Hypothalamus (tissue), 51 donors: ENCODE measurements around the gene RAB38.

Experiments used
- DNase-seq, 51 donors: peaks; one replicate each; lab custom pipeline; 2025; lab: John Stamatoyannopoulos, UW

Gene RAB38

DNA sequence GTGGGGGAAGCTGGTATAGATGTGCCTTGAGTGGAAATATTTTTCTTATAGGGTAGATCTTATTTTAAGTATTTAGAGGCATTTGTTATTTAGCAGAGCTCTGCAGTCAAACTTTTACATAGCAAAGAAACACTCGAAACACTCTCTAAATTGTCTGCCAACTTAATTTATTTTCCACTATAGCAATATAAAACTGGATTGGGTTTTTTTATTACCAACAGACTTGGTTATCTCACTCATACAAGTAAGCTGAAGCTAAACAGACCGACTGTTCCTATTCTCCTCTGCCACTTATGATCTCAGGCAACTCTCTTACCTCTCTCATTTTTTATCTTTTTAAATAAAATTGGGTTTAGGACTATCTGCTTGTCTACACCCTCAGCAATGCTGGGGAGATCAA lies 4.6 kb downstream of the RAB38 start:
- no peak for DNase-seq

DNA sequence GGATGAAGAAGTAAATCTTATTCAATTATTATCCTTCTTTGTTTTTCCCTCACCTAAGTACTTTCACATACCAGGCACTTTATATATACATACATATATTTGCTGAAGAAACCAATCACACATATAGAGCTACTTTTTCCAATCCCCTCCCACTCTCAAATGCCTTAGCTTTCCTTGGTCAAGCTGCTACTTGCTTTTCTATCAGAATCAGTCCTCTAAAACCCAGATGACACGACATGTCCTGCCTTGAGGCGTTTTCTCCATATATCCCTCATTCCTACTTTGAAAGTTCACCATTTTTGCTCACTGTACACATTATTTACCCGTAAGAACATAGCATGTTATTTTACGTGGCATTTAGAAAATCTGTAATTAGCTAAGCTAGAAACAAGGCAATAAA lies 5.4 kb downstream of the RAB38 start:
- no peak for DNase-seq

DNA sequence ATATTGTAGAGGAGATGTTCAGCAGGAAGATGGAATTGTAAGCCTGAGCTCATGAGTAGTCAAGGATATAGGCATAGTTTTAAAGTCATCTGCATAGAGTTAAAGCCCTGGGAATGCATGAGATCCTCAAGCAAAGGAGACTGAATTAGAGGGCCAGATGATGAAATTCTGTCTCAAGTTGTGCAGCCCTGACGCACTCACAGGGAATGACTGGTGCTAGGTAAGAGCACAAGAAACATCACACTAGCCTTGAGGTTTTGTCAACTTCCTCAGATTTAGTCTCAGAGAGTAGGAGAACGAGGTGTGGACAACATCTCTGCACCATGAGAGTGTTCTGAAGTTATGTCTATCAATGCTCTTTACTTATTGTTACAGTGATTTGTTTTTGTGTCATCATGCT lies 5.8 kb downstream of the RAB38 start:
- DNase-seq: no peak

DNA sequence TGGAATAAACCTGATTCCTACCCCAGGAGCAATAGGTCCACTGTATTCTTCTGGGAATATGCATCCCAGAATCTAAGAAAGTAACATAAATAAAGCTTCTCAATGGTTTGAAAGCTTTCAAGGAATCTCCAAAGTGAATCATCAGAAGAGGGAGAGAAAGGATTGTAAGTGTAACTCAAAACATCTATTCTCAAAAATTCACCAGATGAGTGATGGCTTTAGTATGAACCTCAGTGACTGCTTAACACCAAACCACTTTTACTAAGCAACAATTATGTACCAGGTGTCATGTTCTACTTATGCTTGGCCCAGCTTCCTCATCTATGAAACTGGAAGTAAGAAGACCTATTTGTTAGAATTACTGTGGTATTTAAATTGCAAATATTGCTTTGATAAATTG lies 7.4 kb downstream of the RAB38 start:
- DNase-seq: no peak

DNA sequence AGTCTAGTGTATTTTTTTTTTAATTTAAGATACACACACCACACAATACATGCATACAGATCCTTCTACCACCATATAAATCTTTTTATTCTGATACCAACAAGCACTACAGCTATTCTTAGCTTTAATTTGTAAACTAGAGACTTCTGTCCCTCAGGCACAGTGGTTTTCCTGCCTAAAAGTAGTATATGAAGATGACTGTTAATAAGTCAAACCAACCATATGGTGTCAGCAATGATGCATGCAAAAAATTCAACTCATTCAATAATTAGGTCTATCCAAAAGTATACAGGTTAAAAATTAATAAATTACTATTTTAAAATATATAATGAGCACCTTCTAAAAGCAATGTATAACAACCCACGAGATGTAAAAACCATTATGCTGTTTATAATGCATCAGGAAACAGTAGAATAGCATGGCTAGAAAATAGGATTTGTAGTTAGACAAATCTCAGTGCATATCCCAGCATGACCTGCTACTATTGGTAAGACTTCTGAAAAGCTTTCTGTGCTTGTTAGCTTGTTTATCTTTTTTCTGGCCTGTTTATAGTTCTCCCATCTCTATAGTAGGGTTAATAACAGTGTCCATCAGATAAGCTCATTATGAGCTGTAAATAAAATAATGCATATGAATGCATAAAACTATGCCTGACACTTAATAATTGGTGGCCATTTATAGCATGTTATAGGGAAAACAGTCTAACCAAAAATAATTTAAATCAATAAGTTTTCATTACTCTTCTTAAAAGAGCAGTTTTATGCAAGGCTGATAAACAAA lies 10.2 kb downstream of the RAB38 start:
- DNase-seq: no peak

DNA sequence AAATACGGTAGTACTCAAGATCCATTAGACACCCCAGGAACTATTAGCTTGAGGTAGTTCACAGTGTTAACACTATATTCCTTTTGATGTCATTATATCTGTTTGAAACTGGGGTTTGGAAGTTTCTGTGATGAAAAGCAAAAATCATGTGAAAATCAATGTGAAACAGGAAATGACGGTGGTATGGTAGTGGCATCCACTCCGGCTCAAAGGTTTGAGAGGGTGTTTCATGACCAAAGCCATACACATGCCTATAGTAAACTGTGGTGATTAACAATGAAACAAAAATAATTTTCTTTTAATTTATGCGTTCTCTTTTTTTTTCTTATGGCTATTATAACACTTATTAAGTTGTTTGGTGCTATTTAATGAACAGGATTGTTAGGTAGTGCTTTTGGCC lies 10.9 kb downstream of the RAB38 start:
- no peak for DNase-seq

DNA sequence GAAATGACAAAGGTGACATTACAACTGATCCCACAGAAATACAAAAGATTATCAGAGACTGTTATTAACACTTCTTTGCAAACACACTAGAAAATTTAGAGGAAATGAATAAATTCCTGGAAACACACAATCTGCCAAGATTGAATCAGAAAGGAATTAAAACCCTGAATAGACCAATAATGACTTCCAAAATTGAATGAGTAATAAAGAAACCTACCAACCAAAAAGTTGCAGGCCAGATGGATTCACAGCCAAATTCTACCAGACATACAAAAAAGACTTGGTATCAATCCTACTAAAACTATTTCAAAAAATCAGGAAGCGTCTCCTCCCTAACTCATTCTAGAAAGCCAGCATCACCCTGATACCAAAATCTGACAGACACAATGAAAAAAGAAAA lies 17.2 kb downstream of the RAB38 start:
- no peak for DNase-seq

DNA sequence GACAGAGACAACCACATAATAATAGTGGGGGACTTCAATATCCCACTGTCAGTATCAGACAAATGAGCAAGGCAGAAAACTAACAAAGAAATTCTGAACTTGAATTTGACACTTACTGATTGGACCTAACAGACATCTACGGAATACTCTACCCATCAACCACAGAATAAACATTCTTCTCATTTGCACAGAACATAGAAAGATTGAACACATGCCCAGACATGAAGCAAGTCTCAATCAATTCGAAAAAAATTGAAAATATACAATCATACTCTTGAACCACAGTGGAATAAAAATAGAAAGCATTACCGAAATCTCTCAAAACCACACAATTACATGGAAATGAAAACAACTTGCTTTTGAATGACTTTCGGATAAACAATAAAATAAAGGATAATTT lies 17.9 kb downstream of the RAB38 start:
- DNase-seq: no peak

DNA sequence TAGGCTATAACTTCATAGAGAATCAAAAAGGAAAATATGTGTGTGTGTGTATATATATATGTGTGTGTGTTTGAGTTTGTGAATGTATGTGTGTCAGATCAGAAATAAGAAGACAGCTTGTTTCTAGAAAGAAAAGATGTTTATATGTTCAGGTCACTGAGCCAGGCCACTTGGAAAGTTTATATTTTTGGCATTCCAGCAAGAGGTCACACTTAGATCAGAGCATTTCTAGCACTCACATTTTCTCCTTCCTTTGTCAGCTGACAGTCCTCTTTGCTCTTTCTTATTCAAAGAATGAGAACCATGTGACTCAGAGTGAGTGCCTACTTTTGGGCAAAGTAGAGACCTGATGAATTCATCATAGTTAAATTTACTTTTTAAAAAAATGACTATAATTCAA lies 22.9 kb downstream of the RAB38 start:
- DNase-seq: no peak

DNA sequence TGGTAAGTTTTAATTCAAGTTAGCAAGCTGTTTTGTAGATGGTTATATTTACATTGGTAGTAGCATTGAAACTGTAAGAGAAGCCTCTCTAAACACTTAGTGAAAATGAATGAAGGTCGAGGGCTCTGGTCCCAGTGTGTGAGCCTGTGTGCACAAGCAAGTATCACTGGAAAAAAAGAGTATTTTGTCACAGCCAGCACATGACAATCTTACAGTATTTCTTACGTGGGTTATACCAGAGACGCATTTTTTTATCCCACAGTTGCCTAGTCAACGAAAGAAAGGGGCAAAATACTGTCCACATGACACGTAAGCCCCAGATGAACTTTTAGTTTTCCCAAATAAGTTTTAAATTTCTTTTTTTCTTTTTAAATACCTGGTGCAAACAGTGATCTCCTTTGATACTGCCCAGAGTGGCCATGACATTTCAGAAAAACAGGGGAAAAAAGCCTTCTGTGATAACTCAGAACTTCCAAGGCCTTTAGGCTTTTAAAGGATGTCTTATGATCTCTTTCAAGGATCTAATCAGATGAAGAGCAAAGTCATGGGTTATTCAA lies 23.5 kb downstream of the RAB38 start:
- no peak for DNase-seq

DNA sequence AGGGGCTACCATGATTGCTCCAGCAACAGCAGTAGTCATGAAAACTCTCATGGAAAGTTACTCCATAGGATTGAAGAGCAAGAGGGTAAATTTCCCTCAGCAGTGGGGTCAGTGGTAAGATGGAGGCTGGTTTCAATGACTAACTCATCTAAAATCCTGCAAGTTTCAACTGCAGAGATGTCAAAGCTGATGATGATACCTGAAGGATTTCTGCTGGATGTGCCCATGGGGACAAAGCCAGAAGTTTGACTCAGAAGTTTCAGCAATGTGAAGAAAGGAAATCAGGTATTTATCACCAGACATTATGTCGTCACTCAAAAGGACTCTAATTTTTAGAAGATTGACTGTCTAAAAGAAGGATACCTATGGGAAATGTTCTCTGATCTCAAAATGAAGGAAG lies 29.1 kb downstream of the RAB38 start:
- DNase-seq: no peak

DNA sequence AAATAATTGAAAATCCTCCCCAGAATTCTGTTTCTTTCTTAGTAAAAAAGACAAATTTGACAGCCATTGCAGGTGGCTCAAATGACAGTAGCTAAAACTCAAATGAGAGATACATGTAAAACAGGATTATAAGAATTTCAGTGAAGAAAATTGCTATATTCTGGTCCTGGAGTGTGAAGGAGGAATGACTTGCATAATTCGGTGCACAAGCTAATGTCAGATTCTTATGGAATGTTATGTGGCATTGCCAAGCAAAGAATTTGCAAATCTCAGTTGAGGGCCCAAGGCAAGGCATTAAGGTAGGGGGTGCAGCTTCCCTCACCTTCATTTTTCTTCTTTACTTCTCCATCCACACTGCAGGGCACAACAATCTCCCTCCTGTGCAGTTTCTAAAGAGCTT lies 35.4 kb downstream of the RAB38 start:
- DNase-seq: no peak

DNA sequence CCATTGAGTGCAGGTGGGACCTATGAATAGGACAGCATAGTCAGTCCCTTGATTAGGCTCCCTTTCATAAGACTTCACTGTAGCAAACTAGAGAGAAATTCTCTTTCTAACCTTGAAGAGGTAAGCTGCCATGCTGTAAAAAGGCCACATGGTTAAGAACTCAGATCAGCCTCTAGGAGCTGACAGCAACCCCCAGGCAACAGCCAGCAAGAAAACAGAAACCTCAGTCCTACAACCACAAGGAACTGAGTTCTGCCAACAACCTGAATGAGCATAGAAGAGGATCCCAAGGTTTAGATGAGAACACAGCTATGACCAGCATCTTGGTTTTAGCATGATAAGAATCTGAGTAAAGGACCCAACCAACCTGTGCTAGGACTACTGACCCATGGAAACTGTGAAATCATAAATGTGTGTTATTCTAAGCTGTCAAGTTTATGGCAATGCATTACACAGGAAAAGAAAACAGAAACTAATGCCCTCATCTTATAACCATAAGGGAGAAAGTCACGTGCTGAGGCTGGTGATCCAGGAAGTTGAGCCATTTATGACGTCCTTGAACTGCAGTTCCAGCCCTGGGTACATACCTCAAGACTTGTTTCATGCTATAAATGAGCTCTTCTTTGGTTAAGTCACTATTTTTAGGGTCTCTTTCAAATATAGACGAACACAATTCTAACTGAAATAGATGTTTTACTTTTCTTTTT lies 43.3 kb downstream of the RAB38 start:
- no peak for DNase-seq

DNA sequence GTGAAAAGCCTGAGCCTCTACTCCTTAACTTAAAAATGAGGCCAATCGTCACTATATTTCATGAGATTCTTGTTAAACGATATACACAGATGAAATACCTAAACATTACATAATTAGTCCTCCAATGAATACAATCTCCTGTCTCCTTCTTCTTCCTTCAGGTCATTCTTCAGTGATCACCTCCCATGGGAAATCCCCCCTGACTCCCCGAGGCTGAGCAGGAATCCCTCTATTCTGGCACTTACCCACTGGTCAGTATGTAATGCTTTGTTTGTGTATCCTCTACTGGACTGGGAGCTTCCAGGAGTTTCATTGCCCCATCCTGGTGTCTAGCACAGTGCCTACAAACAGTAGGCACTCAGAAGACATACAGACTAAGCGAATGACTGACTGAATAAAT lies 52.3 kb downstream of the RAB38 start:
- no peak for DNase-seq

DNA sequence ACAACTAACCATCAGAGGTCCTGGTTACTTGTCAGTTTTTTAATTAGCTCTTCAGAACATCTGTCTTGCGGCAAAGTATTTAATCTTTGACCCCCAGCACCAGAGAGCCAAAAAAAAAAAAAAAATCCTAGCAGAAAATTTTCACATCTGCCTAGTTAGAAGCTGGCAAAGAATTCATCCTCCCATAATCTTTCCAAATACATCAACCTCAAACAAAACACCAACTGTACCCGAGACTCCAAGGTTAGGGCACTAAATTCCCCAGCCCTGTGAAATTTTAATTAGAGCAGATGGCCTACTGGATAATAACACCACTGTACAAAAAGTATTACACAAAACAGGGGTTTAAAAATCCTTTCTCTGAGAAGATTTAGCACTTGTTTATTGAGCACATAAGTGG lies 55.7 kb downstream of the RAB38 start:
- DNase-seq: no peak

DNA sequence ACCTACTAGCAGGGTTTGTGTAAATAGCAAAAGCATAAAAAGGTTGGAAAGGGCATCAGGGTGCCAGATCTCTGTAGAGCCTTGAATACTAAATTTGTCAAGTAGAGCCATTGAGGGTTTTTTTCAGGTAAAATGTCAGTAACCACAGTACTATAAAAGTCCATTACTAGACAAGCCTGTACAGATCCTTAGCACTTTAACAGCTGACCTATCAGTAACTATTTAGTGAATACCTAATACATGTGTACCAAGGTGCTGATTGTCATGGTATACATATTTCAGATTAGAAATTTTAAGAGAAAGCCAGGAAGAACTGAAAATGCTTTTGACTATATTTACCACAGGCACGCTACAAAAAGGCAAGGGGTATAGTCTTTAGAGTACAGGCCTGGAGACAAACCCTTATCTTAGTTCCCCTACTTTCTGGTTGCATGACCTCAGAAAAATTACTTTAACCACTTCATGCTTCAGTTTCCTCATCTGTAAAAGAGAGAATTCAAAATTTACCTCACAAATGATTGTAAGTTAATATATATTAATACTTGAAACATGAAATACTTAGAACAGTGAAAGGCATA lies 57.9 kb downstream of the RAB38 start:
- no peak for DNase-seq

DNA sequence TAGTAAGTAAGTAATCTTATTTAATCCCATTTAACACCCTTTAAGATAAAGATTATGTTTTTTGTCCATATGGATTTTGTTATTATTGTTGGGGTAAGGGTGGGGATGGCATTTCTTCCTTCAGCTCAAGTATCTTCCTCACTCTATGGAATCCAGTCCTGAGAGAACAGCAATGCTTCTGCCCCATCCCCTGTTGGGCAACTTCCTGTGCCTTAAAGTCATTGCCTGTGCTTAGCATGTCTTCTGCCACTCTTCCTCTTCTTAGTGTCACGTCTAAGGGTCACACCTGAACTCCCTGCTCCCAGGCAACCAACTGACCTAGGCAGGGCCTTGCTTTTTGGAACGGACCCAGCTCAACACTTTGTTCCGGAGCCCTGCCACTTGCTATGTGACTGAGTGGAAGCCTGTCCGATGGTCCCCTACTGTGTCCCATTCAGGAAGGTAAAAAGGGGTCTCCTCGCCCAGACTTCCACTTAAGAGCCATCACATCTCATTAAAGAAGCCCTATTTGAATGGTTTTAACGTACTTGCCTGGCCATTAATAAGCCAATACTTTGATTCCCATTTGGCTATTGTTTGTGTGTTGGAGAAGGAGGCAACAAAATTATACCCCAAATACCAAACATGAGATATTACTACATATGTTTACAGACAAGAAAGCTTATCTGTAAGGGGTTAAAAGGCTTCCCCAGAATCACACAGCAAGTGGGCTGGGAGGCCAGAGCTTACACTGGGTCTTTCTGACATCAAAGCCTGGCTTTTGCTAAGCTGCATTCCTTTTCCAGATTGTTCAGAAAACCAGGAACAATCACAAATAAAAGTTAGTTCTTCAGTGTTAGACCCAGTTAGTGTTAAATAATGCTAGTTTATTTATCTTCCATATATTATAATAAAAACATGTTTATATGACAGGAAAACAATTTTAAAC lies 59.2 kb downstream of the RAB38 start:
- DNase-seq: no peak

DNA sequence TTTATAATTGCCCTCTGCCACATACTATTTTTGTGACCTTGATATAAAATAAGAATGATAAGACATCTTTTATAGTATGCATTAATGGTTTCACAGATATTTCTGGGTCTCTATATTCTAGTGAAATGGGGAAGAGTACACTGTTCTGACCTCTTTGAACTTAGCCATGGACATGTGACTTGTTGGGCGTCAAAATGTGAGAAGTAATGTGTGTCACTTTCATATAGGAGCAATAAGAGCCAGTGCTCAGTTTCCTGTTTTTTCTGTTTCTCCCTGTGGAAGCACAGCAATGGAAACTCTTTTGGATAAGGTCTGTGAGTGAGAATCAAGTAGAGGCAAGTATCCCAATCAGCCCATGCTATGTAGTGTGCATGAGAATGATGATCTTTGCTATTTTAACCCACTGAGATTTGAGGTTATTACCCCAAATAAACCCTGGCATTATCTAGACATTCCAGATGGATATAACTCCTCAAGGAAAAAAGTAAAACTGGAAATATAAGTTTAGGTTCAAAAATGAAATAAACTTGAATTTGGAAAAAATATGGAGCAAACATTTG lies 60.7 kb downstream of the RAB38 start:
- no peak for DNase-seq

DNA sequence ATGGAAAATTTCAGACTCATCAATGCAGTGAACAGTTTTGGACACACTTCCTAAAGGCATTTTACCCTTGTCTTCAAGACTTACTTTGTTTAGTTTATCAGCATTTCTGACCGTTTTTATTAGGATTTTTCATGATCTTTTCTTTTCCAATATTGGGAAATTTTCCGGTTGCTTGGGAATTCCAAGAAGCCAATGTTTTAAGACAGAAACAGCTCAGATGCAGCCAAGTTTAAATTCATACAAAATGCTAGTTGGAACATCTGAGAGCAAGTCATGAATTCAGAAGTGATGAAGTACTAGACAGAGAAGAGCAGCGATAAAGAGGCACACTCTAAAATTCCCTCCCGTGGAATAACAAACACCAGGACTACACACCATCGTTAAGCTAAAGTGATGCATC lies 68.6 kb downstream of the RAB38 start:
- no peak for DNase-seq

DNA sequence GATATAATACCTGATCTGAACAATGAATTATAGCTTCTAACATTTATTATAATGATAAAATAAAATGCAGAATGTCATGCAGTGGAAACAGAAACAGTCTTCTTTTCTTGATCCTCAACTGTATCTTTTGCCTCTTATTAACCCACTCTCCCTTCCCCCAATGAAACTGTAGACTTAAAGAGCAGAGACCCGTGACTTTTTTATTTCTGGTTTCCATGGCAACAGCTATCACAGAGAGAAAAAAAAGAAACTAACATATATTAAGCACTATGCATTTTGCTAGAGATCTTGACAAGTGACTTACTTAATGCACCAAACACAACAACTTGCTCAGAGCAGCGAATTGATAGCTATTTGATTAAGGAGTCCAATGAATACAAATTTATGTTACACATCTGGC lies 69.3 kb downstream of the RAB38 start:
- DNase-seq: no peak
